ENCODE results near the gene CHST11.

Gene CHST11

DNA sequence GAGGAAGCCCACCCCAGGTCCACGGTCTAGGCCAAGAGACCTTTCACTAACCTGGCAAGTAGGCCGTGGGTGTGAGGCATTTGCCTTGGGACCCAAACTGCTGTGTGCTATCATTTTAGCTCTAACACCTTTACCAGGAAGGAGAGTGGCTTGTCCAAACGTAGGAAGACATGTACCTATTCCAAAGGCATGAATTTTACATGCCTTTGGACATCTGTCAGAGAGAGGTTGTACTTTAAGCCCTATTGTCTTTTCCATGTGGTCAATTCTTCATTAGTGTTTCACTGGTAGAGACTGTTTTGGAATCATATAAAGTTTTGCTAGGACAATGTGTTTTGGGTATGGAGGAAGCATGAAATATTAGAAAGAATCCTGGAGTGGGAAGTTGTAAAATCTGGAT, 352.5 kb downstream of the CHST11 start:
- no peak for ATAC-seq (replicated peaks)
- DNase-seq, result no peak
- H3K27me3 Mint-ChIP-seq, result no peaks in the 10 kb centered on the region
- no peak overlapping the region for H3K27ac Mint-ChIP-seq
- no peaks in the 10 kb centered on the region for H3K36me3 Mint-ChIP-seq (ENCODE audit: insufficient read depth)
- H3K9me3 Mint-ChIP-seq, result no peaks in the 10 kb centered on the region
- H3K4me1 Mint-ChIP-seq (ENCODE audit: low read depth in 2 of 2), result no peaks in the 10 kb centered on the region
- no peak overlapping the region for H3K4me3 Mint-ChIP-seq

DNA sequence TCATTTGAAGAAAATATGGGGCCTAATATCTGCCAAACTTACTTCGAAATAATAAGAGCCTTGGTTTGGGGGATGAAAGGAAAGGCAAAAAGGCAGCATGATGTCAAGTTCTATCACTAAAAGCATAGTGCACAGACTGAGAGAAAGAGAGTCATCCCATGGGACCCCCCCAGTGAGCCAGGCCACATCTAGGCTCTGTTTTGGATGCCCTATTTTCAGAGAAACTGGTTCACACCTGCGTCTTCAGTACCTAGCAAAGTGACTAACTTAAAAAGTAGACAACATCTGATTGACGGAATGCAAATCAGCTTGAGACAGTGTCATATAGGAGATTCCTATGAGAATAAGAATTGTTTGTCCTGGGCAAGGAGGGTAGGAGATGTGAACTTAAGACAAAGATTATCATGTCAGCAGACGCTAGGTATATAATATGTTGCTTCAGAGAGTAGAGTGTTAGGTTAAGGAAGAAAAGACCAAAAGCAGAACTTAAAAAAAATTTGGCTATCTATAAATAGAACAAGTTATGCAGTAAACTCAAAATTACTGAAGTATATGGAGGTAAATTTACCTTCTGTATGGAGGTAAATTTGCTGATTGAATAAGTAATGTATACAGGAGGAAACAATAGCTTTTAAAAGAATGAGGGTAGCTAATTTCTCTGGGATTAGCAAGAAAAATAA, 353.1 kb downstream of the CHST11 start:
- Mint-ChIP-seq H3K27ac (no peak overlapping the region), H3K27me3 (no peaks in the 10 kb centered on the region), H3K9me3 (no peaks in the 10 kb centered on the region), H3K4me1 (ENCODE audit: low read depth in 2 of 2) (no peaks in the 10 kb centered on the region), H3K4me3 (no peak overlapping the region), H3K36me3 (ENCODE audit: insufficient read depth) (no peaks in the 10 kb centered on the region)
- ATAC-seq (replicated peaks) (no peak), DNase-seq (no peak)

Data from effector memory CD8-positive, alpha-beta T cell (primary cell).